Hematopoietic multipotent progenitor cell treated with erythropoietin and hydrocortisone succinate and interleukin-3 and kit ligand, for 17 days (in vitro differentiated cells): ENCODE results near the gene URI1.

Experiments used
- DNase-seq: peaks from one replicate; pipeline ENCODE4 v3.0.0-alpha.2; 2015; ENCODE audit warnings: low spot score

URI1 gene

GRCh38 chr19:29971648-29972047, 29.6 kb downstream of the URI1 start:
- DNase-seq, result no peak

DNA sequence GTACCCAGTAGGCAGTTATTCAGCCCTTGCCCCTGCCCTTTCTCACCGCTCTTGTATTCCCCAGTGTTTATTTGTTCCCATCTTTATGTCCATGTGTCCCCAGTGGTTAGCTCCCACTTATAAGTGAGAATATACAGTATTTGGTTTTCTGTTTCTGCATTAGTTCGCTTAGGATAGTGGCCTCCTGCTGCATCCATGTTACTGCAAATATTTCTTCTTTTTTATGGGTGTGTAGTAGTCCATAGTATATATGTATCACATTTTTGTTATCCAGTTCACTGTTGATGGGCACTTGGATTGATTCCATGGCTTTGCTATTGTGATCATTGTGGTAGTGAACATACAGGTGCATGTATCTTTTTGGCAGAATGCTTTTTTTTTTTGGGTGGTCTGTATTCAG, 32.7 kb downstream of the URI1 start:
- DNase-seq, result no peak

GRCh38 chr19:29976151-29976943, 34.3 kb downstream of the URI1 start:
- DNase-seq, result no peak

- DNase-seq, result no peak
These were observed 36.0 kb downstream of the URI1 start for GRCh38 chr19:29978080-29978479.

DNA sequence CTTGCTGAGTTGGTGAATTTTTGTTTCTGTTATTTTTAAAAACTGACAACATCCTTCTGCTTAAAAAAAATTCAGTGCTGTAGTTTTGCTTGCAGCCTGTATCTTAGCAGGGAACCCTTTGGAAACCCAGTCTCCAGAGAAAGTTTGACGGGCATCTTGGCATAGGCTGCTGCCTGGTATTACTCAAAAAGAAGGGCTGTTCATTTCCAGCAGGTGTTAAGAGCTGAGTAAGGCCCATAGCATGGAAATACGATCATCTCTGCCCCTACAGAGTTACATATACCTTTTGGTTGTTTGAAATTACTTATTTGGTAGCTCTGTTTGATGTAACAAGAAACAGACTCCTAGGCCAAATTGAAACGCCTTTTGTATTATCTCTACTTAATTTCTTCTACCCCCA, 41.5 kb downstream of the URI1 start:
- no peak for DNase-seq

- DNase-seq, result no peak
These were observed 43.2 kb downstream of the URI1 start for GRCh38 chr19:29985196-29985595.

DNA sequence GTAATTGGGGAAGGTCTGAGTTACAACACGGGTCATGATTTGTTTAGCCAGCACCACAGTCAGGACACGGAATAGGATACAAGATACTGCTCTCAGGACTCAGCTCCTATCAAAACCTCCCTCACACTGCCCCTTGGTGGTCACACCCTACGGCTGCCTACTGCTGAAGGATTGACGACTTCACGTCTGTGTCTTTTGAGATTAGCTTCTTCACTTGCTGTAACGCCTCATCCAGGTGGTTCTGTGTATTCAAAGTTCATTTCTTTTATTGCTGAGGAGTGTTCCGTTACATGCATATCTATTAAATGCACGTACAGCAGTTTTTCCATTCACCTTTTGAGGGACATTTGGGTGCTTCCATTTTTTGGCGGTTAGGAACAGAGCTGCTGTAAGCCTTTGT, 46.3 kb downstream of the URI1 start:
- DNase-seq, result peak; percentile 34

DNA sequence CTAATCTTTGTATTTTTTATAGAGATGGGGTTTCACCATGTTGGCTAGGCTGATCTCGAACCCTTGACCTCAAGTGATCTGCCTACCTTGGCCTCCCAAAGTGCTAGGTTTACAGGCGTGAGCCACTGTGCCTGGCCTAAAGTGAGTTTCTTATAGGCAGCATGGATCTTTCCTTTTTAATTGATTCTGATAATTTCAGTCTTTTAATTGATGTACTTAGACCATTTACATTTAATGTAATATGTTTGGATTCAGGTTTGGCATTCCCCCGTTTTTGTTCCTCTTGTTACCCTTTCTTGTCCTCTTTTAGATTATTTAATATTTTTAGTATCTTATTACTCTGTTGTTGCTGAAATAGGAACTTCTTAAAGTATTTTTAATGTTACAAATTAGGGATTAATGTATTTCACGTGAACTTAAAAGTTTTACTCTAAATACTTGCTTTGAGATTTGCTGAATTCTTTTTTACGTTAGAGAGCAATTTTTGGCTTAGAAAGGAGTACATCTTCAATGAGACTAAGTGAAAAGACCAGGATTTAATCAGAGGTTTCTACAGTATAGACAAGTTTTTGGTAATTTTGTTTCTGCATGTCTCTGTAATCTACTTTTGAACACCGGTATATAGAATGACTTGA, 50.3 kb downstream of the URI1 start:
- DNase-seq, result no peak

- DNase-seq, result no peak
These were observed 57.5 kb downstream of the URI1 start for GRCh38 chr19:29999490-29999889.

- DNase-seq, result no peak
These were observed 58.8 kb downstream of the URI1 start for GRCh38 chr19:30000862-30001261.

- no peak for DNase-seq
These were observed 59.3 kb downstream of the URI1 start for GRCh38 chr19:30001301-30001700.

GRCh38 chr19:30001791-30002190, 59.8 kb downstream of the URI1 start:
- DNase-seq, result no peak

GRCh38 chr19:30003866-30004265, 61.8 kb downstream of the URI1 start:
- DNase-seq, result no peak

GRCh38 chr19:30004403-30004802, 62.4 kb downstream of the URI1 start:
- DNase-seq, result no peak

DNA sequence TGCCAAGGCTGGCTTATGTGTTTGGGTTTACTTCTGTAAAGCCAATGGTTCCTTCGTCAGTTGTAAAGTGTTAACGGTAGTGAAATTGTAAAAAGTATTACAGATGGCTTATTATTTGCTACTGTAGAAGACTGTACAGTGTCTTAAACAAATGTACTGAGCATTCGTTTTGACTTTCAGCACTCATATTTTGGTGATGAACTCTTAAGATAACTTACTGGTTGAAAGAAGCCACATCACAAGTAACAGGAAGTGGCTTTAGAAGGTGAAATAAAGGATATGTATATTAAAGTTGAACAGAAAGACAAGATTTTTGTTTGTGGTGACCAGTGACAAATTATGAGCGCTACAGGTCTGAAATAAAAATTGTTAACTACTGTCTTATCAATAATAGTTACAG, 64.2 kb downstream of the URI1 start:
- no peak for DNase-seq

- DNase-seq, result no peak
These were observed 66.1 kb downstream of the URI1 start for GRCh38 chr19:30008169-30008568.

- no peak for DNase-seq
These were observed 67.0 kb downstream of the URI1 start for GRCh38 chr19:30009013-30009412.

GRCh38 chr19:30011051-30011578, 69.1 kb downstream of the URI1 start:
- DNase-seq, result no peak

- DNase-seq, result no peak
These were observed 72.7 kb downstream of the URI1 start for GRCh38 chr19:30014770-30015169.

DNA sequence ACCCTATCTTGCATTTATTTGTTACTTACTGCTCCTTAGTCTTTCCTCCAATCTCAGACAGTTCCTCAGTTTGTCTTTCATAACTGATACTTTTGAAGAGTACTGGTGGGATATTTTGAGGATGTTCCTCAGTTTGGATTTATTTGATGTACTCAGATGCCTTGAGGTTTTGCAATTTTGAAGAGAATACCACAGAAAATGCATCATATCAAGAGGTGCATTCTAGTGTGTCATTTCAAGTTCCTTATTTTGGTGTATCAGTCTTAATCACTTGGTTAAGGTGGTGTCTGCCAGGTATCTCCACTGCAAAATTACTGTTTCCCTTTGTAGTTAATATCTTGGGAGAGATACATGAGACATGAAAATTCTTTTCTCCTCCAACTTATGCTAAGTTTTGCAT, 75.1 kb downstream of the URI1 start:
- no peak for DNase-seq

- DNase-seq, result no peak
These were observed 78.2 kb downstream of the URI1 start for GRCh38 chr19:30020189-30020588.

DNA sequence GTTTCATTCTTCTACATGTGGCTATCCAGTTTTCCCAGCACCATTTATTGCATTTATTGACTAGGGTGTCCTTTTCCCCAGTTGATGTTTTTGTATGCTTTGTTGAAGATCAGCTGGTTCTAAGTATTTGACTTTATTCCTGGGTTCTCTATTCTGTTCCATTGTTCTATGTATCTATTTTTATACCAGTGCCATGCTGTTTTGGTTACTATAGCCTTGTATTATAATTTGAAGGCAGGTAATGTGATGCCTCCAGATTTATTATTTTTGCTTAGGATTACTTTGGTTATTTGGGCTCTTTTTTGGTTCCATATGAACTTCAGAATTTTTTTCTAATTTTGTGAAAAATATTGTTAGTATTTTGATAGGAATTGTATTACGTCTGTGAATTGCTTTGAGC, 80.6 kb downstream of the URI1 start:
- no peak for DNase-seq

- no peak for DNase-seq
These were observed 81.3 kb downstream of the URI1 start for GRCh38 chr19:30023330-30023729.

GRCh38 chr19:30024091-30024490, 82.1 kb downstream of the URI1 start:
- DNase-seq, result no peak
